Effector CD4-positive, alpha-beta T cell (primary cell): ENCODE data around the gene VASH1.

Experiments used
- DNase-seq: peaks from one replicate; pipeline ENCODE4 v3.0.0-alpha.2; 2020

The VASH1 gene

GRCh38 chr14:76784881-76785280 is 23.6 kb downstream of the VASH1 start:
- peak; percentile 51 for DNase-seq

GRCh38 chr14:76786601-76787000 is 25.3 kb downstream of the VASH1 start:
- DNase-seq, result no peak

DNA sequence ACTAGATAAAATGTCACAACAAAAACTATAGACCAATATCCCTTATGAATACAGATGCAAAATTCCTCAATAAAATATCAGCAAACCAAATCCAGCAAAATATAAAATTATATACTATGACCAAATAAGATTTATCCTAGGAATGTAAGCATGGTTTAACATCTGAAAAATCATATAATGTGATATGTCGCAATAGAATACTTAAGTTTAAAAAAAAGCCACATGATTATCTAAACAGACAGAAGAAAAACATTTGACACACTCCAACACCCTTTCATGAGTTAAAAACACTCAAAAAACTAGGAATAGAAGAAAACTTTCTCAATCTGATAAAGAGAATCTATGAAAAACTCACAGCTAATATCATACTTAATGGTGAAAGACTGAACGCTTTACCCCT is 31.2 kb downstream of the VASH1 start:
- no peak for DNase-seq

DNA sequence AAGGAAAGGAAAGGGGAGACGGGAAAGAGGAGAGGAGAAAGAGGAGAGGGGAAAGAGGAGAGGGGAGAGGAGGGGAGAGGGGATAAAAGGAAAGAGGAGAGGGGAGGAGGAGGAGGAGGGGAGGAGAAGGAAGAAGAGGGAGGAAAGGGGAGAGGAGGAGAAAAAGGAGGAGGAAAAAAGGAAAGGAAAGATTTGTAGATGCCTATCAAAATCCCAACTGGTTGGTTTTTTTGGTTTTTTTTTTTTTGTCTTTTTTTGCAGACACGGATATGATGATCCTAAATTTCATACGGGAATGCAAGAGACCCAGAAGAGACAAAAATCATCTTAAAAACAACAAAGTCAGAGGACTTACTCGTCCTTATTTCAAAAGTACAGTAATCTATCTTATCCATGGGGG is 32.1 kb downstream of the VASH1 start:
- no peak for DNase-seq

DNA sequence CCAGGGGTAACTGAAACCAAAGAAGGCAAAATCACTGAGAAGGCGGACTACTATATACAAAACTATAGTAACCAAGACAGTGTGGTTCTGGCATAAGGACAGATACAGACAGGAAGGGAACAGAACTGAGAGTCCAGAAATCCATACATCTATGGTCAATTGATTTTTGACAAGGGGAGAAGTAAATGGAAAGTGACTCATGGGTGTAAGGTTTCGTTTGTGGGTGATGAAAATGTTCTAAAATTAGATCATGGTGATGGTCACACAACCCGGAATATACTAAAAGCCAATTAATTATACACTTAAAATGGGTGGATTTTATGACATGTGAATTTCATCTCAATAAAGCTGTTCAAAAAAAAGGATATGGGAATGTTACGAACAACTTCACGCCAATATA is 32.7 kb downstream of the VASH1 start:
- DNase-seq, result no peak

- DNase-seq, result no peak
These were observed 45.2 kb downstream of the VASH1 start for GRCh38 chr14:76806446-76806845.

DNA sequence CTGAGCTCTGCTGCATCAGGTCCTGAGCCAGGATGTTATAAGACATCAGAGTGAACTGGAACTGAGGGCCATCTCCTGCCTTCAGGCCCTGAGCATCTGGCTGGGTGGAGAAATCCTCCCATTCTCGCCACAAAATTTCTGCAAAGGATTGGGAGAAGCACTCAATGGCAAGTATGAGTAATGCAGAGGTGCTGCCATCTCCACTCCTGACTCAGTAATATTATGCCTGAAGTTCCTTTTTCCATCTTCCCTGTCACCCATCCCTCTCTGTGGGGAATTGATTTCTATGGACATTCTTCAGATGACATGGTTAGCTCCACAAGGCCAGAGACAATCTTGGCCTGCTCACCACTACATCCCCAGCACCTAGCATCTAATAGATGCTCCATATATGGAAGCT is 46.7 kb downstream of the VASH1 start:
- DNase-seq, result no peak

- no peak for DNase-seq
These were observed 47.7 kb downstream of the VASH1 start for GRCh38 chr14:76808990-76809389.

DNA sequence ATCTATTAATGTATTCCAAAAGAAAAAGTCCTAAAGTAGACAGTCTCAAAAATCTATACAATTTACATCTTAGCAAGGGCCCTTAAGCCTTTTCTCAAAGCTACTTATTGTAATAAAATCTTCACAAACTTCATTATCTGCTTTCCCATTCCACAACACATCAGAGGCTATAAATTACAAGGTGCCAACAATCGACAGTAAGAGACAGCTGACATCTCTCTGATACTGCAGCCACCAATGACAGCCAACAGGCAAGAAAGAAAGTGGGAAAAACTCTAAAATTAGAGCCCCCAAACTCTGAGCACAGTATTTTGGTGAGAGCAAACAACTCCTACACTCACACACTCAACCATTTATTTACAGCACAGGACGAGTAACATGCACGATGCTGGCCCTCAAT is 49.3 kb downstream of the VASH1 start:
- DNase-seq, result no peak

DNA sequence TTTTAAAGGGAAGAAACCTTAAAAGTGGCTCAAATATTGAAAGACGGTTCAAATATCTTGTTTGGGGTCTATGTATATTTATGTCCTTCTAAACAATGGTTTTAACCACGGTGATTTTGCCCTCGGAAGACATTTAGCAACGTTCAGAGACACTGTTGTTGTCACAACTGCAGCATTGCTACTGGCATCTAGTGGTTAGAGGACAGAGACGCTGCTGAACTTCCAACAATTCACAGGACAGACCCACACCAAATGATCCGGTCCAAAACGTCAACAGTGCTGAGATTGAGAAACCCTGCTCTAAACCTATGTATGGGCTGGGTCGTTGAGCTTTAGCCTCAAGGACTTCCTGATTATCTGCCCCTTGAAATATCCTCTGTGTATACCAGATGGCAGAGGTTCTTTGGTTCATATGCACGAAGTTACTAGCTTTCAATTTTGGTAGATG is 49.7 kb downstream of the VASH1 start:
- DNase-seq, result no peak

DNA sequence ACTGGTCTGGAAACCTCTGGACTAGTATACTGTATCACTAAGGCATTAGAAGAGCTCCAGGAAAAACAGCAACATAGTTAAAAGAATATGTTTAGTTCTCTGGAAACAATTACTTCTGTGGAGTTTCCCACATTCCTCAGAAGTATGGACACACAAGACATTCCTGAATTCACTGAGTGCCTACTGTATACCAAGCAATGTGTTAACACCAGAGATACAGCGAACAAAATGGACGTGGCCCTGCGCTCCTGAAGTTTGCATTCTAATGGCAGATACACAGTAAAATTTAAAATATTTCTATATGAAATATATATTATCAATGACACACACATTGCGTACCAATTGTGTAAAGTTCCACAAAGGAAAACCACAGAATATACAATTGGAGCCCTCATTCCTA is 50.3 kb downstream of the VASH1 start:
- DNase-seq, result no peak

DNA sequence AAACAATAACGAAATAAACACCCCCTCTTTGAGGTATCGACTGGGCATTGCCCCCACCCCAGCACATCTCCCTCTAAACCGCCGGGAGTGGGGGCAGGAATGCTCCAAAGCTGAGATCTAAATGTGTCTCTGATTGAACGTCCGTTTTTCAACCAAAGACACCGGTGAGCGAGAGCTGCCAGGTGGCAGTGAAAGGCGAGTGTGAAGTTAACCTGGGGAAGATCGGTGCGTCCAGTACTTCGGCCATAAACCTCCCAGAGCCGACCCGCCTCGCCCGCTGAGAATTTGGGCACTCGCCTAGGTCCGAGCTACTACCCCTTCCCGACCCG is 50.8 kb downstream of the VASH1 start:
- no peak for DNase-seq

DNA sequence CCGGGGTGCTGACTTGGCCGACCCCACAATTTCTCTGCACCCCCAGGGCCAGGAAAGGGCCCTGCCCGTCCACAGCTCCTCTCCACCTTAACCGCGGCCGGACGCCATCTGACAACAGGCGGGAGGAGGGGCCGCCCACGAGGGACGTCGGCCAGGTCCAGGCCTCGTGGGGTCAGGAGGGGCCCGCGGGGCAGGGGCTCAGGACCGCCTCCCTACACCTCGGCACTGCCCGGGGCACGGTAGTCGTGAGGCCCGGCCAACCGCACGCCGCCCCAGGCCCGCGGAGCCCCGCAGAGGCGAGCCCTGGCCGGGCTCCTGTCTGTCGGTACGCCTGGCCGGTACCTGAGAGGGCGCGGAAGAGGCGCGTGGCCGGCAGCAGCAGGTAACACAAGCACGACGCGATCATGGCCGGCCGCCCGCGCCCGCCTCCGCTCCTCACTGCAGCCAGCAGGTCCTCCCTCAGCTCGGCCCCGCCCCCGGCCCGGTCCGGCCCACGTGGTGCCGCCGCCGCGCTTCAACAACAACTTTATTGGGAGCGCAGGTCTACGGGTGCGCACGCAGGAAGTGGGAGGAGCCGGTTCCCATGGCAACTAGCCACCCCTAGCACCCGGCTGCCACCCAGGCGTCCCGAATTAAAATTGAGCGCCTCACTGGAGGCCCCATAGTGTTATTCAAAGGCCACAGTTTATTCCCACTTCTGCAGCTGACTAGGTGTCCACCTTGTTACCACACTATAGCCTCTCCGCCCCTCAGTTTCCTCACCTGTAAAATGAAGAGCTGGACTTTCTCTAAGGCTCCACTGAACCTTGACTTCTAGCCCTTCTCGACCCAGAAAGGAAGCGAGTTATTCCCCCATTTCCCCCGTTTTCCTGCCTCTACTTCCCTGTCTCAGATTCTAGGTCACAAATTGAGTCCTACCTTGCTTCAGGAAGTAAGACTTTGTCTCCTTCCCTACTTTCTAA is 51.4 kb downstream of the VASH1 start, which contains the start of gene ANGEL1:
TSS of gene ANGEL1 (minus strand) at position 461 of the 962 bp plus-strand sequence. CDS start at position 406, 55 bp downstream.
- peak; percentile 95 for DNase-seq

GRCh38 chr14:76814726-76815645 is 53.7 kb downstream of the VASH1 start:
- DNase-seq, result no peak

GRCh38 chr14:76820700-76821099 is 59.4 kb downstream of the VASH1 start:
- no peak for DNase-seq

GRCh38 chr14:76826122-76826521 is 64.9 kb downstream of the VASH1 start, which contains the start of gene LRRC74A:
LRRC74A (plus strand) TSS chr14:76826408; CDS start chr14:76826698, 290 bp downstream.
- DNase-seq, result no peak

GRCh38 chr14:76827696-76828296 is 66.5 kb downstream of the VASH1 start:
- DNase-seq, result no peak

- no peak for DNase-seq
These were observed 67.2 kb downstream of the VASH1 start for GRCh38 chr14:76828339-76829012.

DNA sequence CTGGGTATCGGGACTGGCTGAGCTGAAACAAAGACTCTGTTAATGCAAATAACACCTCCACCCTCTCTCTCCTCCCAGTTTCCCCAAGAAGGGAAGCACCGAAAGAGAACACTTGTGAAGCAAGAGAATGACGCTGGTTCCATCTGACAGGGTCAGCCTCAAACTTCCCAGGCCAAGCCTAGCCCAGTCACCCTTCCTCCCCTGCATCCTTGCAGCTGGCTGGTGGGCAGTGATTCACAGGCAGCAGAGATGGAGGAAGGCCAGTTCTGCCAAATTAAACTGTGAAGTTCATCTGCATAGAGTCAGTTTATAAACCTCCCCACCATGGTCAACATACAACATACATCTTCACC is 67.7 kb downstream of the VASH1 start:
- no peak for DNase-seq

DNA sequence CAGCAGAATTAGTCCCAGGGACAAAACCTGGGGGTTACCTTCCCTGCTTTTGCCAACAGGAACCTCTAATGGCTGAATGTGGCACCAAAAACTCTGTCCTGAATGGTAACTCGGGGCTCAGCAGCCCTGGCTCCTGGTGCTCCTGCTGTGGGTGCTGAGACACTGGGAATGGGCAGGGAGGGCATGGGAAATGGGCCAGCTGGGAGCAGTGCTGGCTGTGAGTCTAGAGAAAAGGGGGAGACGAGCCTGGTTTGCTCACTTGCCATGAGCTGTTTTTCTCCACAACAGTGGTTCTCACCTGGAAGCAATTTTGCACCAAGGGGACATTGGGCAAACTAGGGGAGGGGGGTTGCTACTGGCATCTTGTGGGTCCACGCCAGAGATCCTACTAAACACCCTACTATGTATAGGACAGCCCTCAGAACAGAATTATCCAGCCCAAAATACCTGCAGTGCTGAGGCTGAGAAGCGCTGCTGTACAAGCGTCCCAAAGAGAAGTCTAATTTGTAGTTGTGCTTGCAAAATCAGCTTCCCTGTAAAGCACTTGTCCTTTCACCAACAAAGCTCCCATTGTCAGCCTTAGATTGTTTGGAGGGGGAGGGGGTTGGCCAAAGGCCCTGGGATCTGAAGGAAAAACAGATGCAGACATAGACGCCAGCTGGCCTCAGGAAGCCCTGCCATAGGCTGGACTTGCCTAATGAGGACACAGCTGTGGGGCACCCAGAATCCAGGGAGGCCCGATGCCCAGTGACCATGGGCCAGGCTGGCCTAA is 68.6 kb downstream of the VASH1 start:
- DNase-seq, result no peak

- DNase-seq, result no peak
These were observed 69.3 kb downstream of the VASH1 start for GRCh38 chr14:76830556-76830955.
